A172 (cell line): ENCODE data around the gene S100A5. TPM values are rescaled to one million over a fixed set of nuclear protein-coding genes. Genes with fewer than 3 reads are reported as not detected.

Source experiments
- DNase-seq: peaks from one replicate; pipeline ENCODE4 v3.0.0-alpha.2; 2015; ENCODE audit warnings: low spot score
- total RNA-seq: library from RNA; depleted of rRNA; stranded (reverse); fragments of >200 nt; shearing (Covaris generic); gene quantifications from 2 replicates; pipeline ENCODE4 v1.2.3, GENCODE V29; 2014; rRNA removed

The S100A5 gene
- total RNA-seq, 1 experiment from 2014 or later: 1.1 TPM

DNA sequence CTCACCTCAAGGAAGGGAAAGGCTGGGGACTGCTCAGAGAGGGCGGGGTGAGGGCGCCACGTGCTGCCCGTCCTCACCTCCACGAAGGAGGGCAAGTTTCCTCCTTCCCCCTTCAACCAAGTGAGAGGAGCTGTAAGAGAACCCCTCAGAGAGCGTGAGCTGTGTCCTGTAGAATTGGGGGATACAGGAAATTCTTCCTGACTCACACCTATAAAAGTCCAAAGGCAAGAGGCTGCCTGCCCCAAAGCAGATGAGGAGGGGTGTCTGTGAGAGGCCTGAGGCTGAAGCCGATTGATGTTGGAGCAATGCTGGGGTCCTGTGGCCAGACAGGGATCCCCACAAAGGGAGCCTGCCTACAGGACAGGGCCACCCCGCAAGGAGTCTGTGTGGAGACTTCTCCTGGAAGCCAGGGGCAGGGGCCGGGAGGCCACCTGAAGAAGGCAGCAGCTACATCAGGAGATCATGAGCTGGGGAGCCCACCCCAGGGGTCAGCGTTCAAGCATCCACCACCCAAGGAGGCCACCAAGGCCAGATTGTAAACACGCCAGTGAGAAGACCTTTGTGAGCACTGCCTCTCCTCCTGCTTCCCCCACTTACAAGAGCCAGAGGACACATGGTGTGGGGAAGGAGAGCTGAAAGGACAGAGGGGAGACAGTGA, 32.7 kb downstream of the S100A5 start:
- DNase-seq: no peak

DNA sequence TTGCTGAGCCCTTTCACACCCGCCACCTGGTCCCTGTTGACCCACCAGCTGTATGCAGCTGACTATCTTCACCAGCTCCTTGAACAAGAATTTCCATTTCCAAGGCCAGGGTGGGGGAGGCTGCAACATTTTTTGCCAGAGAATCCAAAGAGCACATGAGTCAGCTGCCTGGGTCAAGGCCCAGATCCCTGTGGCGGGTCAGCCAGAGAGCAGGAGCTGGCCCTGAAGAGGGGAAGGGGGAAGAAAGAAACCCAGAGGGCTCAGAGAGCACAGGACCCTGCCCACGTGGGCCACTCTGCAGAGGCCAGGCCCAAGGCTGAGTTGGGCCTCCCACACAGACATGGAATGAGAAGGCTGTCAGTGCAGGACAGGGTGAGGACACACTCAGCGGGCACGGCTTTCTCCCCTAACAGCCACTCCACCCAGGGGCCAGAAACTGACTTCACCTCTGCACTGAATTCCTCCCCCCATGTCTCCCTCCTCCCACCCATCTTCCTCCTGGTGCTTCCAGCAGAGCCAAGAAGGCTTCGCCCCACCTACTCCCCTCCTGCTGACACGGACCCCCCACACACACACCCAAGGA, 33.8 kb downstream of the S100A5 start:
- DNase-seq: peak; percentile 93

DNA sequence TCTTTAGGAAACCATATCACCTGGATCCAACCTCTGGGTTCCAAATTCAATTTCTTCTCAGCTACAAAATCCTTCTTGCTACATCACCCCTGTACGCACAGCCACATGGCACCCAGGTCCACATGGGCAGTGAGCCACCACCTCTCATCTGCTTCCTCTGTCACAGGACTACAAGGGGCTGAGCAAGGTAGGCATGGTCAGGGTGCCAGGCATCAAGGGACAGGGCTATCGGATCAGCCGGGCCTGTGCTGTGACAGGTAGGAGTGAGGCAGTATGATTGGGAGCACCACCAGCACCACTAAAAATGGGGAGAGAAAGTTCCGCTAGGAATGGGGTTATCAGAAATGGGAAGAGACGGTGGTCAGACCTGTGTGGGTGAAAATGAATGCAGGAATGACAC, 34.3 kb downstream of the S100A5 start:
- no peak for DNase-seq

DNA sequence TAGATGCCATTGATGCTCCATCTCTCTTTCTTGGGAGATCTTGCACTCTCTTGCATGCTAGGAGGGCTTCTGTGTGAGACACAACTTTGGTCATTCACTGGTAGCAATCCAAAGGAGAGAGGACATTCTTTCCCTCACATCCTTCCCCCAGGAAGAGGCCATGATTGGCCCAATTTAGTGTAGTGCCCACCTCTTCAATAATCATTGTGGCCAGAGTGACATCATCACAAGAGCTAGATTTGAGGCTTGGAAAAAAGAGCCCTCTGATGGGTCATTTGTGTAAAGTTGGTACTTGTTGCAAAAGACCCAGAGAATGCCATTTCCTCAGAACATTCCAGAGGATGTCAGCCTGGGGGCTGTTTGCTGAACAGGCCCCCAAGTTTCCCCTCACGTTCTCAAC, 35.2 kb downstream of the S100A5 start:
- DNase-seq: no peak

DNA sequence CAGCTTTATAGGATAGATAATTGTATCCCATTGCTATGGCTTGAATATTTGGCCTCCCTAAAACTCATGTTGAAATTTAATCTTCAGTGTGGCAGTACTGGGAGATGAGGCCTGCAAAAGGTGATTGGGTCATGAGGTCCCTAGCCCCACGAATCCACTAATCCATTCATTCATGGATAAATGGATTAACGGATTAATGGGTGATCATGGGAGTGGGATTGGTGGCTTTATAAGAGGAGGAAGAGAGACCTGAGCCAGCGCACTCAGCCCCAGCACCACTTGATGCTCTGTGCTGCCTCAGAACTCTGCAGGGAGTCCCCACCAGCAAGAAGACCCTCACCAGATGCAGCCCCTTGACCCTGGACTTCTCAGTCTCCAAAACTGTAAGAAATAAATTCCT, 37.0 kb downstream of the S100A5 start:
- DNase-seq: no peak

- DNase-seq: no peak
Measured at GRCh38 chr1:153498746-153499145, 42.0 kb downstream of the S100A5 start.

GRCh38 chr1:153495536-153495935, 45.2 kb downstream of the S100A5 start:
- no peak for DNase-seq

GRCh38 chr1:153494976-153495535, 45.7 kb downstream of the S100A5 start:
- DNase-seq: peak; percentile 66

DNA sequence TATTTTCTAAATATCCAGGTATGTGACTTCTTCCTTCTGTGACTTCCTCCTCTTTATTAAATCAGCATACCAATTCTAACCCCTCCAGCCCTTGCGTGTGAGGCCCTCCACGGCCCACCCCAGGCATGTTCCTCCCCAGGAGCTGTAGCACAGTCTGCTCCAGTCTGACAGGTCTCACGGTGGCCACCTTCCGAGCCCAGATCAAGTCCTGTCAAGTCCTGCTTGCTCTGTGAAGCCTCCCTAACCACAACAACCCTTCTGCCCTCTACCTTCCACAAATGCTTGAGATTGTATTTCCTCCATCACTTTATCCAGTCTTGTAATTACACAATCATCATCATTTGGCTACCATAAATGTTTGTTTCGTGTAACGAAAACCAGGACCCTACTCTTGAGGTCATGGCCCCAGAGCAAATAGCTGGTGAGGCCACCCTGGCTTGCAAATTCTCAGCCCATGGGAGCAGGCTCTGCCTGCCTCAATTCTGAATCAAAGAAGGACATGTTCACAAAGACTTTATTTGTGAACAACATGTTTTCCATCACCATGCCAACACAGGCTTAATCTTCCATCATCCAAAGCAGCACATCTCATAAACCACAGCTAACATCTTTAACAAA, 47.3 kb downstream of the S100A5 start:
- DNase-seq: no peak

GRCh38 chr1:153490272-153491051, 50.3 kb downstream of the S100A5 start:
- peak; percentile 97 for DNase-seq

DNA sequence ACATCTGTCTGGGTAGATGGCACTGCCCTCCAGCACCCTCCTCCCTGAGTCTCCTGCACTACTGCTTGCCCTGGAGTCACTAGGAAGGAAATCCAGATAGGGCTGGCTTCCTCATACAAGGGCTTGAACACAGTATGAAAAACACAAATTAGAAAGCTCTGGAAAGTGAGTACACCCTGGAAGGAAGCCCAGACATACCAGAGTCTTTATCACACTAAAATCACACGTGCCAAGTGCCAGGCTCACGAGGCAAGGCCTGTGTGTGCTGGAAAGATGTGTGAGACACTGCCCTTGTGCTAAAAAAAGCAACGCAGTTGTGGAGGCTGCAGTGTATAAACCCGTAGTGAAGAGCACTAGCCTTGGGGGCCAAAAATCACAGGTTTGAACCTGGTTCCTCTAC, 52.0 kb downstream of the S100A5 start:
- DNase-seq: peak; percentile 35

DNA sequence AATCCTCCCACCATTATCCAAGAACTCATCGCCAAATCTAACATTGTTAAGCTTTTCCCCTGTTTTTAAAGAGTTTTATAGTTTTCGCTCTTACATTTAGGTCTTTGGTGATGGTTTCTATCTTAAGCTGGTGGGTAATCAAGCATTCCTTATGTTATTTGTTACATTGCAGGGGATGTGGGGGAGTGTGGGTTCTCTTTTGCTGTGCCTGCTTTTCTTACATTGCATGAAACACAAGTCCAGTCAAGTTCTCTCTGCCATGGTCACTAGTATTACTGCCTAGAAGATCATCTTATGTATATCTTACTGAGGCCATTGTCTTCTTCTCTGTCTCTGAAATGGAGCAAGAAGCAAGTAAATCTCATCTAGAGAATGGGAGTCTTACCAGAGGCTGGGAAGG, 53.0 kb downstream of the S100A5 start:
- no peak for DNase-seq

Other genes with a start within 250 kb of the S100A5 start
- gene PGLYRP3, start 228.0 kb downstream of the S100A5 start, total RNA-seq: not detected in 2 replicates
- gene PGLYRP4, start 192.1 kb downstream of the S100A5 start, total RNA-seq: not detected in 2 replicates
- not detected in 2 replicates for gene S100A9, start 183.1 kb downstream of the S100A5 start, total RNA-seq
- not detected in 2 replicates for gene S100A12, start 165.3 kb downstream of the S100A5 start, total RNA-seq
- gene S100A8, start 149.9 kb downstream of the S100A5 start, total RNA-seq: not detected in 2 replicates
- not detected in 2 replicates for gene S100A7A, start 124.4 kb downstream of the S100A5 start, total RNA-seq
- not detected in 2 replicates for gene S100A7, start 80.3 kb downstream of the S100A5 start, total RNA-seq
- 1,463 and 1,751 TPM in 2 replicates for gene S100A6, start 4.9 kb downstream of the S100A5 start, total RNA-seq
- 3,194 and 3,572 TPM in 2 replicates for gene S100A4, start 4.9 kb upstream of the S100A5 start, total RNA-seq
- 90.9 and 103 TPM in 2 replicates for gene S100A3, start 8.3 kb upstream of the S100A5 start, total RNA-seq
- gene S100A2, start 24.9 kb upstream of the S100A5 start, total RNA-seq: 41.3 and 63.0 TPM in 2 replicates
- gene S100A16, start 72.2 kb upstream of the S100A5 start, total RNA-seq: 726 and 852 TPM in 2 replicates
- 0.17 TPM in 1 of 2 replicates, not detected in the other for gene S100A14, start 75.4 kb upstream of the S100A5 start, total RNA-seq
- gene S100A13, start 86.6 kb upstream of the S100A5 start, total RNA-seq: 116 and 160 TPM in 2 replicates
- gene S100A1, start 87.5 kb upstream of the S100A5 start, total RNA-seq: 0.46 and 2.8 TPM in 2 replicates
- gene CHTOP, start 93.1 kb upstream of the S100A5 start, total RNA-seq: 49.0 and 60.8 TPM in 2 replicates
- gene SNAPIN, start 117.8 kb upstream of the S100A5 start, total RNA-seq: 150 and 158 TPM in 2 replicates
- 578 and 601 TPM in 2 replicates for gene ILF2, start 130.1 kb upstream of the S100A5 start, total RNA-seq
- 0.16 and 1.4 TPM in 2 replicates for gene NPR1, start 137.8 kb upstream of the S100A5 start, total RNA-seq
- gene INTS3, start 187.1 kb upstream of the S100A5 start, total RNA-seq: 43.6 and 44.7 TPM in 2 replicates
- 1.8 and 2.2 TPM in 2 replicates for gene SLC27A3, start 234.5 kb upstream of the S100A5 start, total RNA-seq